Myocyte (in vitro differentiated cells): Measurements from ENCODE around the gene RNF19B. TPM values are rescaled to one million over a fixed set of nuclear protein-coding genes. Genes with fewer than 3 reads are reported as not detected.

ENCODE experiments used
- DNase-seq: peaks from one replicate; pipeline ENCODE4 v3.0.0-alpha.2; 2012; ENCODE audit warnings: low read depth
- total RNA-seq: library from RNA; depleted of rRNA; stranded (reverse); fragments of >200 nt; gene quantifications from 2 replicates; pipeline ENCODE4 v1.2.3, GENCODE V29; 2014

Gene RNF19B
- total RNA-seq, 1 donor from 2014 or later = 23.4 TPM

DNA sequence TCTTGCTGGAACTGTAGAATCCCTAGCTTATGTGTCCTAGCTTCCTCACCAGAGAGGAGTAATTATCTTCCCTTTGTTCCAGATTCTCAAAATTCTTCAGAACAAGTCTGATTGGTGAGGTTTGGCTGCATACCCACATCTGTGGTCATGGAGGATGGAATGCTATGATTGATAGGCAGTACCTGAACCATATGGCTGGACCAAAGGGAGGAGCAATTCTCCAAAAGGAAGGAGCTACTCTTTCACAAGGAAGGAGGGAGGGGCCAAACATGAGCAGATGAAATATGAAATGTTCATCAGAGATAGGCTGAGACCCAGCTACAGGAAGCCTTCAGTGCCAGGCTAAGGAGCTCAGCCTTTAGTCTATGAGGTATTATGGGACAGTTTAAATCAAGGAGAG is 5.0 kb upstream of the RNF19B start:
- no peak for DNase-seq

DNA sequence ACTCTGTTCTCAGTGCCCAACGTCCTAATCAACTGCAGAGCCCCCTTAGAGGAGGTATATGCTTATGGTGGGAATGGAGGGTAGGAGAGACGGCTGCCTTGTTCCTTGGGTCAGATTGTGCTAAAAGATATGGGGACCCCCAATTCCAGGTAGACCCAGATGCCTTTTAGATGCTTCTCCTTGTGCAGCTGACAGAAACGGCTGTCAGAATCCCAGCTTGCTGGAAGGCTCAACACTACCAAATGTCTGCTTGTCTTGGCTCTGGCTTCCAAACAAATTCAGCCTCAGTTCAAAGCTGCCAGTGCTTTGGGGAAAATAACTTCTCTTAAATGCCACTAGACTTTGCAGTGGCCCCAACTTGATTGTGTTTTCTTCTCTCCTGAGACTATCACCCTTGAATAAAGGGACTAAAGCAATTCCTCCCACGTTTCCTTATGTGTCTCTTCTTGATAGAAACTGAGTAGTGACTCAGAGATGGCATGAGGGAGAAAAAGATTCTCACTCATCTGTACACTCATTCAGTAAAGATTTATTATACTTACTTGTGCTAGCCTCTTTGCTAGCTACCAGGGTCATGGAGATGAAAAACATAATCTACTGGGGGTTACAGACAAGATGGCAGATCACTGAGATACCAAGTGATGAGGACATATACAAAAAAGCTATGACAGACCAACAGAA is 3.4 kb upstream of the RNF19B start:
- no peak for DNase-seq

DNA sequence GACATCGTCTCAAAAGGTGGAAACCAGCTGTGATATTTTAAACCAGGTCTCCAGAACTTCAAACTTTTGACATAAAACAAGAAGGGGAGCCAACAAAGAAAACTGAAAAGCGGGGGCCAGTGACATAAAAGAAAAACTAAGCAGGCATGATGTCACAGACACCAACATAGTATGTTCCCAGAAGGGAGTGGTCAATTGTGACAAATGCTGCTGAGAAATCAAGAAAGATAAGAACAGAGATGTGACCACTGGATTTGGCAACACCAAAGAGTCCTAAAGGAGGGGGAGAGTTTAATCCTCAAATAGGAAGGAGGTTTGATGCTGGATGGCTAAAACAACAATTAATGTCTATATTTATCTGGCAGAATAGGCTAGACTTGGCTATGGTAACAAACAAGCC is 2.3 kb upstream of the RNF19B start:
- no peak for DNase-seq

DNA sequence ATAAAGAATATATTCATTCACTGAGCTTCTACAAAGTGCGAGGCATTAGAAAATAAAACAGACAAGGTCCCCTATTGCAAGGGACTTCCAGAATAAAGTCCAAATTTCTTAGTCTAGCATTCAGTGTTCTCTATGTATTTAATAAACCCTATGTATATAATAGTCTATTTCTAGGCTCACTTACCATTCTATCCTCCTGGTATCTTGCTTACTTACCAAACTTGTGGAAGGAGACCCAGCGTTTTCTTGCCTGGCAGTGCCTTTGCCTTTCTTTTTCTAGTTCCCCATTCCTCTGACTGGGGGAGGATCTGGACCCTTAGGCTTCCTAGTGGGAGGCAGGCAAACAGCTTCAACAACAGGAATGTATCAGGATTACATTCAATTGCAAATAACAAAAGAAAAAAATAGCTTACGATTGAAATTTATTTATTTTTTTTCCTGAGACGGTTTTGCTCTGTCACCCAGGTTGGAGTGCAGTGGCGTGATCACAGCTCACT is 690 bp upstream of the RNF19B start:
- no peak for DNase-seq

DNA sequence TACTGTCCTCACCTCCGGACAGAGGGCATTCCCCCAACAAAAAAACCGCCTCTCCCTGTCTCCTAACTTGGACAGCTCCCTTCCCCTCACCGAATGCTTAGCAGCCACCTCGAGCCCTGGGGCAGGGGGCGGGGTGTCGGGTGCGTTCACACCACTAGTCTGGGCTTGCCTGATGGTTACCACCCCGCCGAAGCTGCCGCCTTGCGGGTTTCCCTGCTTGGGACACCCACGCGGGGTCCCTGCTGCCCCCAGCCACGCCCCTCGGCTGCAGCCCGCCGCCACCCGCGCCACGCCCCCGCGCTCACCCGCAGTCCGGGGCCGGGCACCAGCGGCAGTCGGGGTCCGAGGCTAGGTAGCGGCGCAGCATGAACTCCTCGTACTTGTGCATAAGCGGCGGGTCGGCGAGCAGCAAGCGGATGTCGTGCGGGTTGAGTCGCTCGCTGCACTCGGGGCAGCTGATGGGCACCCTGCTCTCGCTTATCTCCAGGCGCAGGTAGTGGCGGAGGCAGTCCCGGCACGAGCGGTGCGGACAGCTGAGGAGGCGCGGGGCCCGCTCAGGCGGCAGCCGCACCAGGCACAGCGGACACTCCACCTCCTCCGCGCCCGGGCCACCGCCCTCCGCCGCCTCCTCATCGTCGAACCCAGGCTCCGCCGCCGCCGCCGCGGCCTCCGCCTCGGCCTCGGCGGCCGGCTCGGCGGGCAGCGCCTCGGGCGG is 706 bp downstream of the RNF19B start:
- DNase-seq = peak; percentile 64

DNA sequence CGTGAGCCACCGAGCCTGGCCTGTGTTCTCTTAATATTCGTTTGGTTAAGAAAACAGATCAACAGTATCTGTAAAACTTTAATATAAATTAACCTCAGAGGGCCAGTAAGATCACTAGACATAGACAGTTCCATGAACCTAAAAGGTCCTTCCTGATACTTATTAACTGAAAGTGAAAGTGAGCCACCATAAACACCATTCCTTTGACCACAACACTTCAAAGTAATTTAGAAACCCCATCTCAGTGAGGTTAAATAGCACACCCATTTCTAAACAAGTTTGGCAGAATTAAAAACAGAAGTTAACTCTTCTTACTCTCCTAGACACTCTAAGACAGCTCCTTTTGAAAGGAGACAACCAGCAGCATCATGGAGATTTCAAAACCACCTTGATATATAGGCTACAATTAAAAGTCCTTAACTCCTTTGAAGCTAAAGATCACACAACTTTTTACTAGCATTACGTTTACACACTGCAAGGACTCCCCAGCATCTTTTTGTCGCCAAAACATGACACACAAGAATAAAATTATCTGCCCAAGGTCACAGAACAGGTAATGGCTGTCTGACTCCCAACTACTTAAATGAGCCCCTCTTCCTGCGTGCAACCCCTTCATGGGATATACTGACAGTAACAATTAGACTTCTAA is 2.2 kb downstream of the RNF19B start:
- no peak for DNase-seq

DNA sequence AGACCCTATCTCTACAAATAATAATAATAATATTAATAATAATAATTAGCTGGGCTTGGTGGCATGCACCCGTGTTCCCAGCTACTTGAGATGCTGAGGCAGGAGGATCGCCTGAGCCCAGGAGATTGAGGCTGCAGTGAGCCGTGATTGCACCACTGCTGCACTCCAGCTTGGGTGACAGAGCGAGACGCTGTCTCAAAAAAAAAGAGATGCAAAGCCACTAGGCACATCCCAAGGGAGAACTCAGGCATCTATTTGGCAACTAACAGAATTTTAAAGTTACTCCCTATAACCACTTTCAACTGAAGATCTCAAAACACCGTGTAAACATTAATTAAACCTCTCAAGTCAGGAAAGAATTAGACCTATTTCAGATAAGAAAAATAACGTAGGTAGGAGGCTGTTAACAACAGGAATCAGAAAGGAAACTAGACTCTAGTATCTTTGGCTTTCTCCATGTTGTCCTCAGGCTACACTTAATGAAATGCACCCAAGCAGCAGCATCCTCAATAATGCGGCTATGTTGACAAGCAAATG is 3.7 kb downstream of the RNF19B start:
- no peak for DNase-seq

DNA sequence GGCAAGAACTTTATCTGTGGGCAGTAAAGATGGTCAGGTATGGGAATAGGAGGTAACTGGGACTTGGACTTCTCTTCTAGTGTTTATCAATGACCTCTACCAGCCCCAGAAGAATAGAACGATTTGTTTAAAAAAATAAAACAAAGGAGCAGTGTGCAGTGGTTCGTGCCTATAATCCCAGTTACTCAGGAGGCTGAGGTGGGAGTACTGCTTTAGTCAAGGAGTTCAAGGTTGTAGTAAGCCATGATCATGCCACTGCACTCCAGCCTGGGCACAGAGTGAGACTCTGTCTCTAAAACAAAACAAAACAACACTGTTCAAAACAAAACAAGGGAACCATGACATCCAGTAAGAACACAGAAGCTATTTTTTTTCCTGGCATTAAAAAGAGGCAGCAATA is 4.3 kb downstream of the RNF19B start:
- no peak for DNase-seq

DNA sequence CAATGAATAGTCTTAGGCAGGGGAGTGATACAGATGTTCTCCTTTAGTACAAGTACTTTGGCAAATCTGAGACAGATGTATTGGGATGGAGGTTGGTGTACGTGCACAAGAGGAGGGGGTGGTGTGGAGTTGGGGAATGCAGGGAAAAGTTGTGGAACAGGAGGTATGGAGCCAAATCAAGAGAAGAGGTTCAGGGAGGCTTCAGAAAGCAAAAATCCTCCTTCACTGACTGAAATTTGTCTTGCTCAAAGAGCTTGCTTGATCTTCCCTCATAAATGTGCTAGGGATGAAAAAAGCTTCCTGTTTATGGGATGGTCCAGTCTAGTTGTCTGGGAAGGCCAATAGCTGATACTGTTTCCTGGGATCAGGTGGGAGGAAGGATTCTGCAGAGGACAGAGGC is 5.8 kb downstream of the RNF19B start:
- DNase-seq = no peak

DNA sequence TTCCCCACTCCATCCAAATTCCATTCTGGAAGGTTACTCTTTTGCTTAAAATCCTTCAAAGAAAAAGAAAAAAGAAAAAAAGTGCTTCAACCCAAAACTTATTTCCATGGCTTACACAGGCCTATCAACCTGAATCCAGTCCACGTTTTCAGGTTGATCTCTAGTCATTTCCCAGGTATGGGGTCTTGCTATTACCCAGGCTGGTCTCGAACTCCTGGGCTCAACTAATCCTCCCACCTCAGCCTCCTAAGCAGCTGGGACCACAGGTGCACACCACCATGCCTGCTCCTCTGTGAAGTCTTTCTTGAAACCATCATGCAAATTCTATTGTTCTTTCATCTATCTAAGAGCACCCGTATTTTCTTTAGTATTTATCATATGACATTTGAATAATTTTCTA is 7.6 kb downstream of the RNF19B start:
- no peak for DNase-seq

DNA sequence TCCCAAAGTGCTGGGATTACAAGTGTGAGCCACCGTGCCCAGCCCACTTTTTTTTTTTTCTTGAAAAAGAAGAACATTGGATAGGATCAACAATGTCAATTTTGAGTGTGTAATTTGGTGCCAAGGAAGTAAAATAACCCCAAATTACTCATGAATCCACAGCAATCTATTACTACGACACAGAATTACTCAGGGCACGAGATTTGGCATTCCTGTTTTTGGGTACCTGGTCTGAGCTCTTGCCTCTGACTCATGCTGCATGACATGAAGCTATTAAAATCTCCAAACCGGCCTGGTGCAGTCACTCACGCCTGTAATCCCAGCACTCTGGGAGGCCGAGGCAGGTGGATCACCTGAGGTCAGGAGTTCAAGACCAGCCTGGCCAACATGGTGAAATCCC is 10.4 kb downstream of the RNF19B start:
- no peak for DNase-seq

DNA sequence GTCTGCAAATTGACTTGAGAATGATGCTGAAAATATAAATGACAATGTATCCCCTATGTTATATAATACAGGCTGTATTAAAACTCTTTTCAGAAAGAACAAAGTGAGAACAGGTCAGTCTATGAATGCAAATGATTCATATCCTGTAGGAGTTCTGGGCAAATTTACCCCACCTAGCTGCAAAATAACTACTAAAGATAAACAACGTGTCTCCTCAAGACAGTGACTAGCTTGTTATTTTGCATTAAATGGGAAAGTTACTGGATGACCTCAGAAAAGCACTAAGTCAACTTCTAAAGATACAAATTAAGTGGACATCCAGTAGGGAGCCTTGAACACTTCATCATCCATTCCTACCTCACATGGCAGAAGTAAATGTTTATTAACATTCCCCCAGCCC is 11.1 kb downstream of the RNF19B start:
- no peak for DNase-seq

DNA sequence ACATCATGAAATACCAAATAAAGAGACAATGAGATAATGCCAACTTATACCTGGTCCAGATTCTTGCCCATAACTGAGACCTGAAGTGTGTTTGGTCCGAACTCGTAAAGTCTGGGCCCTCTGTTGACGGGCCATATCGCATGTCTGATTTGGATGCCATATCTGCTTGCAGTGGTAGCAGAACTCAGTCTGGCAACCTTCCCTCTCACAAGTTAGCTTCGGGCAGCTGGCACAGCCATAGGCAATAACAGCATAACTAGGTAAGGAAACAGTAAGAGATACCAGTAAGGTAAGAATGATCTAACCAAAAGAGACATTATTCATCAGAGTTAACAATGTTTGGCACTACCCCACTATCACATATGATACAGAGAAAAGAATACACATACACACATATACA is 15.1 kb downstream of the RNF19B start:
- no peak for DNase-seq

DNA sequence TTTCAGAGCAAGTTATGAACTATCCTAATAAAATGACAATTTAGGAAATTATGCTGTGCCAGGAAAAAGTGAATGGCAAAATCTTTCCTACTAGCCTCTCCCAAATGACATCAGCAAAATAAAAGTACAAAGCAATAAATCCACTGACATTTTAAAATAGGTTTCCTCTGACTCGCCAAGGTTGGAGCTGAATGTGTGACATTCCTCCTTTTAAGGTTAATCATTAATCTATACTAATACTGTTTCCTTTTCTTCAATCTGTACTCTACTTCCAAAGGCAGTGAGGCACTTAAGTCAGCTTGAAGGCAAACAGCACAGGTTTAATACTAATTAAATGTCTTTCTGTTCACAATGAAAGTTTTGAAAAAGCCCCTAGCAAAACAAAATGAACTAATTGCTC is 15.7 kb downstream of the RNF19B start:
- no peak for DNase-seq

DNA sequence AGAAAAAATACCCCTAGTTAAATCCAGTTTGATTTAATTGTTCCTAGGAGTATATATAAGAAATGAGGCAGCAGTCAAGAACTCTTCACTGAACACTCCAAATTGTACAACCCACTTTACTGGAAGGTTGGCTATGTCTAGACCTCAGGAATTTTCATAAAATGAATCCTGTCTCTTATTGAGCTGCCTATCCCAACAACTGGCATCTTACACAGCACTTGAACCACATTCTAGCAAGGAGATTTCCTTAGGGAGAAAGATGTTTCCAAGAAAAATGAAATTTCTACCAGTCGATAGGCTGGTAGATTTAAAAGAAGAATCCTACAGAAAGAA is 16.3 kb downstream of the RNF19B start:
- DNase-seq = peak; percentile 14

DNA sequence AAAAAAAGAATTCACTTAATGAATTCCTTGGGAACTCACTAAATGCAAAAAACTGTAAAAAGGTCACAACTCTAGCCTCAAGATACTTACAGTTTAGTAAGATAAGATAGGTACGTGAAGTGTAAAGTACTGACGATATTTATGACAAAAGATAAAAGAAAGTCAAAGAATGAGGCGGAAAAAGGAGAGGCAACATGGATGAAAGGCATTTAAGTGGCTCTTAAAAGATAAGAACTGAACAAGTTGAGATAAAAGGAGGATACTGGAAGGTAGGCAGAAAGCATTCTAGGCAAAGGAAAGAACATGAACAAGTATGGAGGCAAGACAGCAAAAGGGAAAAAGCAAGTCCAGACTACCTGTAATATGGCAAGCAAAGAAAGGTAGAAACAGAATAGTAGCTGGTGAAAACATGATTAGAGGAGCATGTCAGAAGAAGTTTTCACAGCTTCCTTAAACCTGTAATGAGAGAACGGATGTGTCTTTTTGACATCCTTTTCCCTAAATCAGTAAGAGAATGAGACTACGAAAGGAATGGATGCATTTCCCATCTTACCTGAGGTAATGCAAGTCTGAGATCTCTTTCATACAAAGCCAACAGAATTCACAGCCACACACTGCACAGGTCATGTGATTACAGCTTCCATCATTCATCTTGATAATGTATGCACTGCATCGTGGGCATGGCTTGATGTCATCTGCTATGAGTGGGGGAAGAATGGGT is 16.8 kb downstream of the RNF19B start:
- no peak for DNase-seq

DNA sequence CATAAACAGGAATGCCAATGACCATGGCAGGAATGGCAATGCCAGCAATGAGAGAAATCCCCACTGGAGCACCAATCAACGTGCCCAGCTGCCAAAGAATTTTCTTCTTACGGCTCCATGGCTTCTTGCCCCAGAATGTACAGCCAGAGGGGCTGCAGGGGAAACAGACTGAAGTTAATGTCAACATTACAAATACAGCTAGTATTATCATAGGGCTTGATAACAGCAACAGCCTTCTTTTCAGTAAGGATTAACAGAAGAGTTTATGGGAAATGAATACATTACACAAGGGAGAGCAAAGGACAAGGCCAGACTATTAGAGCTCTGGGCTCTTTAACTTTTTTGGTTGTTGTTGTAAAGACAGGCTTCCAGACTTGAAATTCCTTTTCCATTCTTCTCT is 18.2 kb downstream of the RNF19B start:
- no peak for DNase-seq

DNA sequence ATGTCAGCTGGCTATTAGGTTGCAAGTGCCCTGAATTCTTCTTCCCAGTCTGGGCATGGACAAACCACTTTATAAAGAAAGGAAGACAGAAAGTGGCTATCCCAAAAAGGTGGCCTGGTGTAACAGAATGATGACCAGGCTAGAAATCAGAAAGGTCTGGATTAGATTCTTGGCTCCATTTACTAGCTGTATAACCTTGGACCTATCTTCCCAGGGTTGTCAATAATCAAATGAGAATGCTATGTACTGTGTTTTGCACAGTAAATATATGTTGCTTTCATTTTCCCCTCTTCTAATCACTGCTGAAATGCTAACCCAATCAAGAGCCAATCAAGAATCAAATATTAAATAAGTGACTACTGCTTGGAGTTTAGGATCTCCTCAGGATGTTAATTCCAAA is 20.4 kb downstream of the RNF19B start:
- no peak for DNase-seq

DNA sequence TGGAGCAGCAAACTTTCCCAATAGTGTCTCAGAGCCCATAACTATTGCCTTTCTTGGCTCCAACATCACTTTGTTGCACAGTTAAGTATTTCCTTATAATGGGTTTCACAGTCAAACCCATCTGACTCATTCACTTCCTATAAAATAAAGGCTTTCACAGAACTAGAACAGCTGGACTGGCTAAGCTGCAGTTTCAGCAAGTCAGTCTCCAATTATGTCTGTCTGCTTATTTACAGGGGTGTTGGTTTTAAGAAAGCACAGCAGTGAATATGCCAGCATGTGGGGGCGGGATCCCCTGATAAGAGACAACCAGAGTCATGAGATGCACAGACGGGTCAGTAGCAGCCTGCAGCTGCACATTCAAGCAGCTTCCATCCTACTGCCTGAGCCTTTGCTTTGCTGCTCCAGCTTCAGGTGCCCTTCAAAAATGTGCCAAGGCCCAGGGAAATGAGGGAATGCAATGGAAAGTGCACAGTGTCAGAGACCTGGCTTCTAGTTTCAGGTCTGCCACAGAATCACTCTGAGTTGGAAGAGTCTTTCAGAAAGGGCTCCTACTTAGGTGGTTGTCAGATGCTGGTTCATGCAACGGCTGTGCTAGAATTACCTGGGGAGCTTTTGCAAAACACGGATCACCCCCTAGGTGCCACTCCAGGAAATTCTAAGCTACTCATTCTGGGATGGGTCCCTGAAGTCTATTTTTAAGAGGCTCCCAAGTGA is 24.8 kb downstream of the RNF19B start:
- peak; percentile 62 for DNase-seq

DNA sequence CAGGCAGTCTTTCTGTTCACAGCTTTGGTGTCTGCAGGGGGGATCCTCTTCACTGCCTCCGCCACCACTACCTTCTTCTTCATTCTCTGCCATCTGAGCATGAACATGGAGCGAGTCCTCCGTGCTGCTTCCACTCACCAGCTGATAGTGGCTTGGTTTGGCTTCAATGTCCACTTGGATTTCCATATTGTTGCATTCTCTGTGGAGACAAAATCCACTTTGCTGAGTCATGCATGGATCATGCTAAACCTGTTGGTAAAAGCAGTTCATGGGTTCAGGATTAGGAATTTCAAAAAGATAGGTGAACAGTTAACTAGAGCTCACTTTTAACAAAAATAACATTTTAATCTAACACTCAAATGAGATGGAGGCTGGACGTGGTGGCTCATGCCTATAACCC is 27.5 kb downstream of the RNF19B start:
- DNase-seq = no peak

DNA sequence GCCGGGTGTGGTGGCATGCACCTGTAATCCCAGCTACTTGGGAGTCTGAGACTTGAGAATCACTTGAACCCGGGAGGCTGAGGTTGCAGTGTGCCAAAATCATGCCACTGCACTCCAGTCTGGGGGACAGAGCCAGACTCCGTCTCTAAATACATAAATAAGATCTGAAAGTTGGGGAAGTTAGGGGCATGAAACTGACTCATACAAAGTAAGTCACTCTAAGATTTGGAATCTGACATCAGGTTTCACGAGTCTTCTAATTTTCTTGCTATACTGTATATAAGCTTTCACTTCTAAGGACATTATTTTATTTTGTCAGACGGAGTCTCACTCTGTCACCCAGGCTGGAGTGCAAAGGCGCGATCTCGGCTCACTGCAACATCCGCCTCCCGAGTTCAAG is 30.1 kb downstream of the RNF19B start:
- DNase-seq = no peak
